ENCODE results near the gene PCDHB12. TPM values are rescaled to one million over a fixed set of nuclear protein-coding genes. Genes with fewer than 3 reads are reported as not detected.
A peak's percentile ranks its signal among the peaks of the same experiment; 100 is the strongest.
"Not testable (repeated sequence)": the region's sequence is repeated elsewhere in the genome, so short reads cannot be mapped to it uniquely, and the experiment has no call there.

PCDHB12 gene
- polyA plus RNA-seq (ENCODE audit: insufficient read length in 12 of 12), result 1 to 10 TPM in 11 of 12 donors, not detected in 1; 1.9 to 3.8 (median 2.8) TPM
- long read RNA-seq, donor 1, transcript PCDHB12-201 (1 exons, 3,853 nt), result major isoform, 5 of 5 reads
- long read RNA-seq, donor 1, partial matches to known transcripts, result 0 of 5 reads
- long read RNA-seq, donor 1, other reads (novel, unspliced or antisense), result 0 of 5 reads
- long read RNA-seq, donor 2, partial matches to known transcripts, result 0 of 1 reads
- long read RNA-seq, donor 2, other reads (novel, unspliced or antisense), result 0 of 1 reads
- long read RNA-seq, donor 3, partial matches to known transcripts, result 0 of 1 reads
- long read RNA-seq, donor 3, other reads (novel, unspliced or antisense), result 0 of 1 reads
- long read RNA-seq, donor 4, result 0 reads
- long read RNA-seq, donor 5, partial matches to known transcripts, result 0 of 4 reads
- long read RNA-seq, donor 5, other reads (novel, unspliced or antisense), result 0 of 4 reads
- long read RNA-seq, donor 6, partial matches to known transcripts, result 0 of 1 reads
- long read RNA-seq, donor 6, other reads (novel, unspliced or antisense), result 0 of 1 reads
- long read RNA-seq, donor 7, result 0 reads
- long read RNA-seq, donor 8, partial matches to known transcripts, result 0 of 3 reads
- long read RNA-seq, donor 8, other reads (novel, unspliced or antisense), result 0 of 3 reads
- long read RNA-seq, donor 9, partial matches to known transcripts, result 0 of 1 reads
- long read RNA-seq, donor 9, other reads (novel, unspliced or antisense), result 0 of 1 reads
- long read RNA-seq, donor 10, partial matches to known transcripts, result 0 of 2 reads
- long read RNA-seq, donor 10, other reads (novel, unspliced or antisense), result 0 of 2 reads
- long read RNA-seq, donor 11, partial matches to known transcripts, result 0 of 3 reads
- long read RNA-seq, donor 11, other reads (novel, unspliced or antisense), result 0 of 3 reads

GRCh38 chr5:141208478-141208877 is at the start of gene PCDHB12:
Gene PCDHB12 (plus strand): TSS chr5:141208719. CDS start chr5:141208908, 189 bp downstream.
- no peak for DNase-seq

- peak; percentile 18 for DNase-seq
Observed at GRCh38 chr5:141172381-141173204, 35.9 kb upstream of the PCDHB12 start, which contains the start of gene PCDHB7. Gene PCDHB7 (plus strand): TSS chr5:141172644. CDS start chr5:141172836, 192 bp downstream.

- not testable (repeated sequence) for DNase-seq
Observed at GRCh38 chr5:141174291-141175104, 34.0 kb upstream of the PCDHB12 start.

- DNase-seq, result no peak
Observed at GRCh38 chr5:141175933-141176332, 32.6 kb upstream of the PCDHB12 start.

GRCh38 chr5:141177577-141178191 is 30.8 kb upstream of the PCDHB12 start, which contains the start of gene PCDHB8:
Gene PCDHB8 (plus strand): TSS chr5:141177790. CDS start chr5:141178035, 245 bp downstream.
- not testable (repeated sequence) for DNase-seq

GRCh38 chr5:141179371-141179770 is 29.1 kb upstream of the PCDHB12 start:
- DNase-seq, result not testable (repeated sequence)

- DNase-seq, result not testable (repeated sequence)
Observed at GRCh38 chr5:141179876-141180275, 28.6 kb upstream of the PCDHB12 start.

- no peak for DNase-seq
Observed at GRCh38 chr5:141180313-141180712, 28.2 kb upstream of the PCDHB12 start.

GRCh38 chr5:141182248-141182647 is 26.3 kb upstream of the PCDHB12 start, which contains the start of gene PCDHB16:
Gene PCDHB16 (plus strand): TSS chr5:141182387. CDS start chr5:141182560, 173 bp downstream.
- DNase-seq, result no peak

- not testable (repeated sequence) for DNase-seq
Observed at GRCh38 chr5:141184117-141184855, 24.2 kb upstream of the PCDHB12 start.

GRCh38 chr5:141186897-141187512 is 21.5 kb upstream of the PCDHB12 start, which contains the start of gene PCDHB9:
Gene PCDHB9 (plus strand): TSS chr5:141187161. CDS start chr5:141187319, 158 bp downstream.
- DNase-seq, result no peak

- DNase-seq, result not testable (repeated sequence)
Observed at GRCh38 chr5:141188682-141189081, 19.8 kb upstream of the PCDHB12 start.

GRCh38 chr5:141189131-141189530 is 19.4 kb upstream of the PCDHB12 start:
- DNase-seq, result not testable (repeated sequence)

- no peak for DNase-seq
Observed at GRCh38 chr5:141192110-141192725, 16.3 kb upstream of the PCDHB12 start, which contains the start of gene PCDHB10. Gene PCDHB10 (plus strand): TSS chr5:141192353. CDS start chr5:141192553, 200 bp downstream.

GRCh38 chr5:141194332-141194731 is 14.2 kb upstream of the PCDHB12 start:
- not testable (repeated sequence) for DNase-seq

- no peak for DNase-seq
Observed at GRCh38 chr5:141196363-141196762, 12.2 kb upstream of the PCDHB12 start.

- DNase-seq, result no peak
Observed at GRCh38 chr5:141199359-141200235, 8.9 kb upstream of the PCDHB12 start, which contains the start of gene PCDHB11. Gene PCDHB11 (plus strand): TSS chr5:141199627. CDS start chr5:141199775, 148 bp downstream.
